GM11168 (cell line): ENCODE measurements around the gene DCDC2B.

Experiments
- in situ Hi-C: fragments of 300-500 bp; cut with MboI; formaldehyde crosslinking; loops from one replicate; pipeline ENCODE4 v1.12.0; 2022; ENCODE audit warnings: low sequenced_read_pairs; ENCODE audit not compliant: unreplicated experiment

The DCDC2B gene

DNA sequence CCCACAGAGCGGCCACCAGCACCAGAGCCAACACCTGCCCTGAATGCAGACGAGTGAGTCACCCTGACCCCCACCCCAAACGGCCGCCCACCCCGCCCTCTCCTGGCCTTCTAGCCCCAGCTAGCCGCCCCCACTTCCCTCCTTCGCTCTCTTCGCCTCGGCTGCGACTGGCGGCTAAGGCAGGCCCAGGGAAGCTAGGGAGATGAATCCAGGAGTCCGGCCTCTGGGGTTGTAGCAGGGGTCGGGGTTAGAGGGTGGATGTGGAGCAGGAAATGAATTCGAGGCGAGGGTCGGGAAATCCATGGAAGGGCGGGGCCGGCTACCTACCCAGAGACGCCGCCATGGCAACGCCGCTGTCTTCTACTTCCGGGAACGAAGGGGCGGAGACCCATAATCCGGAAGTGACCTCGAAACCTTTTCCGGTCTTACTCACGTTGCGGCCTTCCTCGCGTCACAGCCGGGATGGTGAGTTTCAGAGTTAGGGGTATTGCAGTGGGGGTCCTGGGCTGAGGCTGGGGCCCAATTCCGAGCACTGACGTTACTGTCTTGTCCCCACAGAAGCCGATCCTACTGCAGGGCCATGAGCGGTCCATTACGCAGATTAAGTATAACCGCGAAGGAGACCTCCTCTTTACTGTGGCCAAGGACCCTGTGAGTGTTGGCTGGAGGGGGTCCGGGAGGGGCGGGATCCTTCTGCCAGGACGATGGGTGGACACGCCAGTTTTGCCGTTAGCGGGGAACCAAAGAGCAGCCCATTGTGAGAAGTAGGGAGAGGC, 13.3 kb downstream of the DCDC2B start, which contains the start of the genes EIF3I and TMEM234:
Gene EIF3I, plus strand, starts transcription at position 428 of the 776 bp plus-strand sequence. Its CDS starts 35 bp downstream, at position 463.
Gene TMEM234, minus strand, starts transcription at position 374 of the 776 bp plus-strand sequence. Its CDS starts 31 bp downstream, at position 343.
- in situ Hi-C loops = no loop called here

DNA sequence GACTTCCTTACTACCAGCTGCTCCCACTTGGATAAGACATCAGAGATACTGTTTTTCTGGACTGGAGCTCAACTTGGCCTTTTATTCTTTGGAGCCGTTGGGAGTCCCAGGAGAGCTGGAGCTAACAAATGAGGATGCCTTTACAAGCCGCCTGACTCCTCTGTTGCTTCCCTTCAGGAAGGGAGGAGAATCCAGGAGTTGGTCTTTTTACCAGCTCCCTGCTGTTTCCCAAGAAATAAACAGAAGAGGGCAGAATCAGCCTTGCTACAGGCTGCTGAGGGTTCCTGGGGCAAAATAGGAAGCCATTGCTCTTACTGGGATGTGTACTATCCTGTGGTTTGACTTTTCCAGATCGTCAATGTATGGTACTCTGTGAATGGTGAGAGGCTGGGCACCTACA, 14.8 kb downstream of the DCDC2B start:
- in situ Hi-C loops = no loop called here

DNA sequence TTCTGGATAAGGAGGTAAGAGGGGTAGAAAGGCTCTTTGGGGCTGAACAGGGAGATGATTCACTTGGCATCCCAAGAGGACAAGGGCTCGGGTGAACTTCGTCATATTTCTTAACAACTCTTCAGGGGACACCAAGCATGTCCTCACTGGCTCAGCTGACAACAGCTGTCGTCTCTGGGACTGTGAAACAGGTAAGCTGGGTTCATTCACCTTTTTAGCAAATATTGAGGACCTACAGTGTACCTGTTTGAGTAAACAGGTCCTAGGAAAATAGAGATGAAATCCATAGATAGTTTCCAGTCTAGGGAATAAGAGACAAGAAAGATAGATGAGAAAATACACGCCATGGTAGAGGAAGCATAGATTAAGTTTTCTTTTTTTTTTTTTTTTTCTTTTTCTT, 15.4 kb downstream of the DCDC2B start:
- in situ Hi-C loops = no loop called here

DNA sequence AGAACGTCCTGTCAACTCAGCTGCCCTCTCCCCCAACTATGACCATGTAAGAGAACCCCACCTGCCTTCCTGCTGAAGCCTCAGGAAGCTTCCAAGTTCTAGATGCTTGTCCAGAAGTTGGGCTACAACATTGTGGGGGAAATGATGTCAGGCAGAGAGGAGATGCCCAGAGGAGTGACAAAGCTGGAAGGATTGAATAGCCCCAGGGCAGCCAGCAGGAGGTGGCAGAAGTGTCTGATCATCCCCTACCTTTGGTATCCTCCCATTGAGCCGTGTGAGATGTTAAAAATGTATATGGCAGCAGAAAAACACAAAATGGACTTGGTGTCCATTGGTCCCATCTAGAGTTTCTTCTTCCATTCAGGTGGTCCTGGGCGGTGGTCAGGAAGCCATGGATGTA, 19.9 kb downstream of the DCDC2B start:
- in situ Hi-C loops = no loop called here

DNA sequence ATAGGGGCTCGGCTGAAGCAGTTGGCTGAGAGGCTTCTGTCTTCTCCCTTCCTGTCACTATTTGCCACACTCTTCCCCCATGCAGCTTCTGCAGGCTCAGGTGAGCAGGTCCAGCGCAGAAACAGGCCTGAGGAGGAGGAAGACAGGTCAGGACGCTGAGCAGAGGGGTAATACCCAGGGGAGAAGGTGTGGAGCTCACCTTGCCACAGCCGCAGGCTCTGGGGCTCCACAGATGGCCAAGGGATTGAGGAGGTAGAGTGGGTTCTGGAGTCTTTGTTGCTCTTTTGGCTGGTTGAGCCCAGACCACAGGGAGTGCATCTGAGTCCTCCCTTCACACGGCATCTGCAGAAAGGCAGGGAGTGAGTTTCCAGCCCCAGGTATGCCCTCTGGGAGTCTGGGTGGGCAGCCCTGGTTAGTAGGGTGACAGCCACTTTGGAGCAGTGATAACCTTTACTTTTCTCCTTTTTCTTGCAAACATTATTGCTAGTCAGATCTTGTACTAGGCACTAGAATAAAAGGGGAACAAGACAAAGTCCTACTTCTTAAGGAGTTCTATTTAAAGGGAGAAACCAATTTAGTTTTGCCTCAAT, 23.0 kb downstream of the DCDC2B start:
- in situ Hi-C loops = no loop called here

DNA sequence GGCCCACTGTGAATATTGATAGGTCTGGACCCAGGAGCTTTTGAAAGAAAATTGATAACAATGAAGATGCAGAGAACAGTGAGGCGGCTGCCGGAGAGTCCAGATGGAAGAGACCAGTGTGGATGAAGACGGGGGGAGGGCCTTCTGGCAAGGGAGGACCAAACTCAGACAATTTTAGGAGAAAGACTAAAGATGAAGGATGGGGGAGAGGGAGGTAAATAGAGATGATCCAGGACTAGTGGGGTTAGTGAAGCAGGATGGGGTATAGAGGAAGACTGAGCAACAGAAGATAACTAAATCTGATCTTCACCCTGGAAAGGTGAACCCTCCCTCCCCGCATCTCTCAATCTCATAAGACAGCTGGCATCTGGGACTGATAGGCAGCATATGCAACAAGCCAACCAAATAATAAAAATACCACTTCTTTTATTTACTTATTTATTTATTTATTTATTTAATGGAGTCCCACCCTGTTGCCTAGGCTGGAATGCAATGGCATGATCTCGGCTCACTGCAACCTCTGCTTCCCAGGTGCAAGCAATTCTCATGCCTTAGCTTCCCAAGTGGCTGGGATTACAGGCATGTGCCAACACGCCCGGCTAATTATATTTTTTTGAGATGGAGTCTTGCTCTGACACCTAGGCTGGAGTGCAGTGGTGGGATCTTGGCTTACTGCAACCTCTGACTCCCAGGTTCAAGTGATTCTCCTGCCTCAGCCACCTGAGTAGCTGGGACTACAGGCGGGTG, 23.8 kb downstream of the DCDC2B start:
- in situ Hi-C loops = no loop called here

DNA sequence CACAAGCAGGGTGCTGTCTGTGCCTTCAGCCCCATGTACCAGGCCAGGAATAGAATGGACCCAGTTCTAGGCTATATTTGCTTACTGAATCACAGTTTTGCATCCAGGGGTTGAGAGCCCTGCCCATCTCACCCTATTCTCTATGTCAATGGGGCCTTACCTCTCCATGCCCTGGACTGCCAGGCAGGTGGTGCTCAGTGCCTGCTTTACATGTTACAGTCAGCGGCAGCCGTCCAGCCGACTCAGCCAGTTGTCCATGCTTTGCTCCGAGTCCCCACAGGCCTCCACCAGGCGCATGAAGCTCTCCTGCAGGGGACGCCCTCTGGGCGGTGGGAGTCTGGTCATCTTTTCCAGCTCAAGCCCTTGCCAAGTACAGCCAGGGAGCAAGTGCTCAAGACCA, 25.9 kb downstream of the DCDC2B start:
- in situ Hi-C loops = no loop called here

DNA sequence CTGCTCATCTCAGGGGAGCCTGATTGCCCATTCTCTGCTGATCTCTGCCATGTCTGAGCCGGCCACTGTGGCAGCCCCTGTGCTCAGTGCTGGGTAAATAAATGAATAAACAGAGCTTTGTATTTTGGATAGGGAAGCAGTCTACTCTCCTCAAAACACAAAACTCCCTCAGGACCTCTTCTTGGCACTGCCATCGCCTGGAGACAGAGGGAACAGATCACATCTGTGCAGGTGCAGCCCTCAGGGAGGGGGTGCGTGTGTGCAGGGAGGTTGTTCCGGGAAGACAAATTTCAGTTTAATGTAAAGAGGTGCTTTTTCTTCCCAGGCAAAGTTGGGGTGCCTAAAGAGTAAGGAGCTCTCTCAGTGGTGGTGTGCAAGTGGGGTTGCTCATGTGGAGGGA, 30.4 kb downstream of the DCDC2B start:
- in situ Hi-C loops = no loop called here

DNA sequence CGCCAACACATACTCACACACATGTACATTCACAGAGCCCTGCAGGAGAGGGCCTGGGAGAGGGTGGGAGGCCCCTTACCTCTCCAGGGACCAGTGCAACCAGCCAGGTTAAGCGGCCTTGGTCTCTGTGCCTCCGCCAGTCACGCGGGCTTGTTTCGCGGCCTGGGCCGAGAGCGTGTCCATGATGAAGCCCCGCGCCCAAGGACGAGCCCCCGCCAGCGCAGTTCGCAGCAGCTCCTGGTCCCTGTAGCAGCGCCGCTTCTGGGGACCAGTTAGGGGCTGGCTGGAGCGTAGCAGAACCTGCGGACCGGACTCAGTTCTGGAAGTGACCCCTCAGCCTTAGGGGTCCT, 30.9 kb downstream of the DCDC2B start:
- in situ Hi-C loops = no loop called here

DNA sequence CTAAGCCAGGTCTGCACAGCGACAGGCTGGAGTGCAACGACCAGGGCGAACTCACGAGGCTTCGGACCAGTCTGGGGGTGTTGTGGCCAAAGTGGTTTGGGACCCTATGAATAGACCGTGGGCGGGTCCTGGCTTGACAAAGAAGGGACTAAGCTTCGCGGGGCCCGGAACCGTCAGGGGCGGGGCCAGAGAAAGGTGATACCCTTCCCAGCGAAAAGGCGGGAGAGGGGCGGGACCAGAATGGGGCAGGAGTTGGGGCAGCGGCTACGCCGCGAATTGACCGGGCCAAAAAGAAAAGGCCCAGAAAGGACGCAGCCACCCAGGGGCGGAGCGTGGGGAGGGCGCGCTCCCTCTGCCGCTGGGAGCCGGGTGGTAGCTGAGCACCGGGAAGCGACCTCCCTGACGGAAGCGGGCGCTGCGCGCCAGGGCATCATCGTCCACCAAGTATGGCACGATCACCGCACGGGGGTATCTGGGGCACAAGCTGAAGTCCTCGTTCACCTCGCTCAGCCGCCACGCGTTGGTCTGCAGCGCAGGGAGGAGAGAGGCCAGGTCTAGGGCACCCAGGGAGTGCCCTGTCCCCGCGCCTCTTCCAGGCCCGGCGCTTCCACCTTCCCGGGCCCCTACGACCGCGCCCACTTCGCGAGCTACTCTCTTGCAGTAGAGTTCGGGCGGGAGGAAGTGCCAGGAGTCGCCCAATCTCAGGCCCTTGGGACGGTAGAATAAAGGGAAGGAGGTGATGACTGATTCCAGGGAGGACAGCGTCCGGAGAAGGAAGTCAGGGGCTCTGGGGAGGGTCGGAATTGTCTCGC, 31.5 kb downstream of the DCDC2B start:
- in situ Hi-C loops = no loop called here

DNA sequence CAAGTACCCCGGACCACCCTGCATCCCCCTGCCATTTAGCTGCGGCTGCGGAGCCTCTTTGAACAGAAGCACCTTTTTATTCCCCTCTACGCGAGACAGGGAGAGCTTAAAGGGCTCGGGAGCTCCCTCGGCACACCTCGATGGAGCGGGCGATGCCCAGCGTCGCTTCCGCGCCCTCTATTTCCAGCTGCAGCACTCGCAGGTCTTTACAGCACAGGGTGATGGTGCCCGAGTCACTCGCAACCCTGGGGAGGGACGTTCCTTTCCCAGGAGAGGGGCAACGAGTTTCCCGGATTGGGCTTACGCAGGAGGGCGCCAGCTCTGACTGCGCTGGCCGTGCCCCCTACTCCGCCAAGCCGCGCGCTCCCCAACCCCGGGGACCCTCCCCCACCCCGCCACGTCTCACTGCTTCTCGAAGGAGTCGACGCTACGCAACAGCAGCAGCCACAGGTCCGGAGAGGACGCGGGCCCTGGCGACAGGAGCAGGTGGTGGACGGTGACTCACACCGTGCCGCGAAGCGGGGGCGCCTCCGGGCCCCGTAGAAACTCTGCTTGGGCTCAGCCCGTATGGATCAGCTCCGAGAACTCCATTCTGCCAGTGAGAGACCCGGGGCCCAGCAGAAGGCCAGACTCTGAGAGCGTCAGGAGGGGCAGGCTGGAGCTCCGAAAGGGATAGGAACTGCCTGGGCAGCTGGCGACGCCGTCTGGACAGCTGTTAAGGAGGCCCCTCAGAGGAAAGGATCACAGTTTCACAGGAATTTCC, 32.3 kb downstream of the DCDC2B start:
- in situ Hi-C loops = no loop called here

DNA sequence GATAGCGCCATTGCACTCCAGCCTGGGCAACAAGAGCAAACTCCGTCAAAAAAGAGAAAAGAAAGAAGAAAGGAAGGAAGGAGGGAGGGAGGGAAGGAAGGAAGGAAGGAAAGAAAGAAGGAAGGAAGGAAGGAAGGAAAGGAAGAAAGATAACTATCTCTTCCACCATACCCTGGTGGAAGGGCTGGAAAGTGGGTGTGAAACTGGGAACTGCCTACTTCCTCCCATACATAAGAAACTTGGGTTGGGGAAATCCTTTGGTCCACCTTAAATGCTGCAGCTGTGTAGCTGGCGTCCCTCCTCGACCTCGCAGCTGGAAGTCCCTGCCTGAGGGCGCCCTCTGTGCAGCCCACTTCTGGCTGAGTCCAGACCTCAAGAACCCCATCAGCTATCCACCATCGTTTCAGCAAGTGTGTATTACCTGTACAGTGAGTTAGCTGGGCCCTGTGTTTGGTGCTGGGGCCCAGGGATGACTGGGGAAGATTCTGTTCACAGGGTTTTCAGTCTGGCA, 33.5 kb downstream of the DCDC2B start:
- in situ Hi-C loops = no loop called here

DNA sequence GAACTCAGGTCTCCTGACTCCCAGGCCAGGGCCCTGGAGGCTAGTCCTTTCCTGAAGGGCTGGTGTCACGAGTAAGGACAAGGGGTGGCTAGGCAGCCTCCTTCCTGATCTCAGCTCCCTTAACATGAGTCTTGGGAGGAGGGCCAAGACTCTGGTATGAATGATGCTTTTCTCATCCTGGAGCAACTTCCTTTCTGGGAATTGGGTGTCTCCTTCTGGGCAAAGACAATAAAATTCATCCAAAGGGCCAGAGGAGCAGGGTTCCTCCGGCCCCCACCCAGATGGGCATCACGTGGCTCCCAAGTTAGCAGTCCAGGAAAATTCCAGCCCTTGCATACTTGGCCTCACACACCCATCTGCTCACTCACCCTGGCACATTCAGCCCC, 38.0 kb downstream of the DCDC2B start, which contains the start of gene FAM167B:
Gene FAM167B, plus strand, starts transcription at position 335 of the 386 bp plus-strand sequence. CDS start 200 bp downstream, outside the sequence.
- in situ Hi-C loops = no loop called here

DNA sequence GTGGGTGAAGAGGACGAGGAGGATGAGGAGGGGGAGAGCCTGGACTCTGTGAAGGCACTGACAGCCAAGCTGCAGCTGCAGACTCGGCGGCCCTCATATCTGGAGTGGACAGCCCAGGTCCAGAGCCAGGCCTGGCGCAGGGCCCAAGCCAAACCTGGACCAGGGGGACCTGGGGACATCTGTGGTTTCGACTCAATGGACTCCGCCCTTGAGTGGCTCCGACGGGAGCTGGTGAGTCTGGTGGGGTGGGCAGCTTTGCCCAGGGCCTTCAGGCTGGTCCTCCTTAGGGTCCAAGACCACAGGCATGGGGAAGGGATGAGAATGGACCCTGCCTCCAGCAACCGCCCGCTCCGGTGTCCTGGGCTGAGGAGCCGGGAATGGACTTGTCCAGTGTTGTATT, 38.6 kb downstream of the DCDC2B start:
- in situ Hi-C loops = no loop called here

DNA sequence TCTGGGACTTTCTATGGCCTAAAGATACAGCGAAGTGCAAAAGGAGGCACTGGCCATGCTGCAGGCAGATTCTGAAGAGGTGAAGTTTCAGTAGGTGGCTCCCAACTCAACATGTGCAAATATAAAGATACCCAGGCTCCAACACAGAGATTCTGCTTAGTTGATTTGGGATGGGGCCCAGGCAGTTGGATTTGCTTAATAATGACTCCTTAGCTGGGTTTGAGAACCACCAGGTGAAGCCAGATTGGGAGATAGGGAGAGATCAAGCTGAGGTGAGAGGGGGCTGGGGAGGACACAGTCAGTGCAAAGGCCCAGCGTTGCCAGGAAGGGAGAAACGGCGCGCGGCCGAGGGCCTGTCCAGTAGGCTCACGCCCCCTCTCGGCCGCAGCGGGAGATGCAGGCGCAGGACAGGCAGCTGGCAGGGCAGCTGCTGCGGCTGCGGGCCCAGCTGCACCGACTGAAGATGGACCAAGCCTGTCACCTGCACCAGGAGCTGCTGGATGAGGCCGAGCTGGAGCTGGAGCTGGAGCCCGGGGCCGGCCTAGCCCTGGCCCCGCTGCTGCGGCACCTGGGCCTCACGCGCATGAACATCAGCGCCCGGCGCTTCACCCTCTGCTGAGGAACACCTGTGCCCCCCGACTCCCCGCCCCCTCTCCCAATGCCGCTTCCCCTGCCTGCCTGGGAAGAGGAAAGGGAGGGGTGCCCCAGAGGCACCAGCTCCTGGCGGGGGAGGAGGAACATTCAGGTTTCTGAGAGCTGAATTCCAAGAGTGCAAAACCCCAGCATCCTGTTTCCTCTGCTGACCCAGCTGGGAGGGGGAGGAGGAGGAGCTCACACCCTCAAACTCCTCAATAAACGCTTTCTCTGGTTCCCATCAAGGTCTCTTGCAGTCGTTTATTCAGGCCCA, 39.3 kb downstream of the DCDC2B start:
- in situ Hi-C loops = no loop called here

DNA sequence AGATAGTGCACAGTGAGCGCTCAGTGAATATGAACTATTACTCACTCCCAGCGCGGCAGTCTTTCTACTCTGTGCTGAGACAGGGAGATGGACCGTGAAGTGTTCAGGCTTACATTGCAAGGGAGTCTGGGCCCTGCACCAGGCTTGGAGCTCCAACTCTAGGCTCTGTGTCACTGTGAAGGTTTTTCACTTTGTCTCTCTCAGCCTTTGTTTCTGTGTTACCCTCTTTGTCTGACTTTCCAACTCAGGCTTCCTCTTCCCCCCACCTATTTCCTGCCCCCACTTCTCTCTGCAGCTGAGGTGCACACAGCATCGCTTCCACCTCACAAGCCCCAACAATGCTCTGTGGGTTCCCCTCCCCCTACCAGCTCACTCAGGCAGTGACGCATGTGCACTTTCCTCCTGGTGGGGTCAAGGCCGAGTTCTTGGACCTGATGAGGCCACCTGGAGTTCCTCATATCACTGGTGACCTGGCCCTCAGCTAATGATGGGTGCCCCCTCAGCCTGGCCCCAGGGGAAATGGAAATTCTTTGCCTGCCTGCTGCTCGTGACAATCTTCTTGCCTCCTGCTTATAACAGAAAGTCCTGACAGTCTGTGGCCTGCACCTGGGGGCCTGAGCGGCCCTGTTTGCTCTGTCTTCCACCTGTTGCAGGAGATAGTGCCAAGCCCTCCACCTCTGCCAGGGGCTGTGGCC, 41.1 kb downstream of the DCDC2B start:
- in situ Hi-C loops = no loop called here

DNA sequence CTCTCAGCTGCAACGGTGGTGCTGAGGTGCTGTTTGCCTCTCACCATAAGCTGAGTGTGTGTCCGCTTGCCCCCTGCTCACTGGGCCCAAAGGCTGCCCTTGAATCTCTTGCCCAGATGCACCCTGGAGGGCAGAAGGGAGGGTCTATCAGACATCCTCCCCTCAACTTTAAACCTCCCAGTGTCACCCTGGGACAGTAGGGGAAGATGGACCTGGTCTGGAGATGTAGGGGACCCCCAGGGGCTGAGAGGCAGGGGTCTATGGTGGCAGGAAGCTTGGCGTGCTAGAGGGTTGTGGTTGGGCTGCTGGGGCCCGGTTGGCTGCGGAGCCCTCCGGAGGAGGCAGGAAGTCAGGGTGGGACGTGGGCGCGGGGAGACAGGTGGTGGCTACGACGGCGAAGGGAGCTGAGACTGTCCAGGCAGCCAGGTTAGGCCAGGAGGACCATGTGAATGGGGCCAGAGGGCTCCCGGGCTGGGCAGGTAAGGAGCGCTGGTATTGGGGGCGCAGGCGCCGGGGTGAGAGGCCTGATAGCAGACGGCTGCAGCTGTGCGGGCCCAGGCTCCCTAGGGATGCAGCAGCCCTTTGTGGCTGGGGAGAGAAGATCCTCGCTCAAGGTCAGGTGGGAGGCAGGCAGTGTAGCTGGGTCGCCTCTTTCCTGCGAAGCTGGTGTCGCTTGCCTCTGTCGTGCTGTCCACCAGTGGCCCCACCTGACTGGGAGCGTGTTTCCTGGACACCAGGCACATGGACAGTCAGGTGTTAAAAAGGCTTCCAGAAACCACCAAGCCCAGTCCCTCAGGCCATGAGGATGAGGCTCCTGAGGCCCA, 42.2 kb downstream of the DCDC2B start, which contains the start of gene LCK:
Gene LCK, plus strand, starts transcription at position 373 of the 824 bp plus-strand sequence. CDS start 23,065 bp downstream, outside the sequence.
- in situ Hi-C loops = no loop called here
